Measurements from ENCODE around the gene FGF14. TPM values are rescaled to one million over a fixed set of nuclear protein-coding genes. Genes with fewer than 3 reads are reported as not detected.

The FGF14 gene
- total RNA-seq, 1 experiment from 2014 or later, result 0.22 TPM

- no peak overlapping the region for H3K9ac ChIP-seq (ENCODE audit: extremely low read depth, insufficient read length, low read length)
- H3T11ph ChIP-seq (ENCODE audit: low read length), result no peak overlapping the region
- no peak overlapping the region for H2BK120ac ChIP-seq (ENCODE audit: low read depth, low read length, poor library complexity, severe bottlenecking)
- H3K4ac ChIP-seq (ENCODE audit: low read depth, low read length), result no peak overlapping the region
- no peak overlapping the region for H3K23ac ChIP-seq (ENCODE audit: insufficient read length, low read depth, low read length)
- no peak overlapping the region for H3K27ac Mint-ChIP-seq
- H3K4me1 Mint-ChIP-seq, result peaks cover 3 to 16% of the 10 kb centered on the region in 2 experiments
- H4K20me1 ChIP-seq (ENCODE audit: control insufficient read depth, insufficient read depth, insufficient read length), result no peaks in the 10 kb centered on the region
- H3K27ac ChIP-seq (ENCODE audit: insufficient read length, low read depth, low read length), result no peak overlapping the region
- H3K14ac ChIP-seq (ENCODE audit: insufficient read depth, low read length), result no peak overlapping the region
- H3K27me3 ChIP-seq (ENCODE audit: insufficient read depth, low read length), result no peaks in the 10 kb centered on the region
- no peak for DNase-seq
- H2AK5ac ChIP-seq (ENCODE audit: insufficient read length, low read length), result no peak overlapping the region
- no peaks in the 10 kb centered on the region for H3K27me3 Mint-ChIP-seq (ENCODE audit: low read depth)
- no peaks in the 10 kb centered on the region for H3K9me3 ChIP-seq (ENCODE audit: control insufficient read depth, low read depth, low read length)
- no peaks in the 10 kb centered on the region for H3K23me2 ChIP-seq (ENCODE audit: insufficient read length, low read depth, low read length, poor library complexity, severe bottlenecking)
- no peak overlapping the region for H3K4me2 ChIP-seq (ENCODE audit: insufficient read depth, insufficient read length, low read length)
- peaks cover 3% of the 10 kb centered on the region; the same call in 1 of the 2 replicates for H3K4me1 ChIP-seq (ENCODE audit: insufficient read depth, low read length)
- no peaks in the 10 kb centered on the region for H3K9me3 Mint-ChIP-seq
- no peaks in the 10 kb centered on the region for H3K36me3 Mint-ChIP-seq (ENCODE audit: insufficient read depth in 1 of 3, low read depth in 3 of 3)
- no peak overlapping the region for H4K91ac ChIP-seq (ENCODE audit: insufficient read length, low read depth, low read length)
- no peak overlapping the region for H2BK12ac ChIP-seq (ENCODE audit: insufficient read length, low read depth, low read length)
- no peak overlapping the region for H2AFZ ChIP-seq (ENCODE audit: low read length)
- no peak overlapping the region for H2BK20ac ChIP-seq (ENCODE audit: low read depth, low read length, poor library complexity, severe bottlenecking)
- H2BK15ac ChIP-seq (ENCODE audit: low read depth, low read length), result no peak overlapping the region
- H3K79me2 ChIP-seq (ENCODE audit: insufficient read depth, low read length), result no peaks in the 10 kb centered on the region
- no peak overlapping the region for H4K8ac ChIP-seq (replicated peaks; ENCODE audit: insufficient read length, low read depth, low read length)
- no peak overlapping the region for H2BK5ac ChIP-seq (ENCODE audit: insufficient read length, low read length)
- WGBS (ENCODE audit: extremely low coverage, insufficient read length, low lambda C conversion rate), result no CpG with 5 or more reads among the region's 3 CpGs
- H4K5ac ChIP-seq (ENCODE audit: insufficient read length, low read depth, low read length), result no peak overlapping the region
- no peak overlapping the region for H3K56ac ChIP-seq (ENCODE audit: insufficient read length, low read depth, low read length)
- H3K18ac ChIP-seq (ENCODE audit: insufficient read length, low read depth, low read length), result no peak overlapping the region
- no peaks in the 10 kb centered on the region for H3K79me1 ChIP-seq (ENCODE audit: insufficient read depth, low read depth, low read length, poor library complexity, severe bottlenecking)
- no peak overlapping the region for H3K4me3 Mint-ChIP-seq
- TF ChIP-seq CTCF (conservative IDR thresholded peaks at IDR 0.05), result no peak
Measured at GRCh38 chr13:101752432-101752831, 649.4 kb downstream of the FGF14 start.

All from H9 (cell line).